NCI-H345 (cell line): ENCODE data around the gene SLC27A1.
A peak's percentile ranks its signal among the peaks of the same experiment; 100 is the strongest.
"Not testable (repeated sequence)": the region's sequence is repeated elsewhere in the genome, so short reads cannot be mapped to it uniquely, and the experiment has no call there.

ENCODE experiments used
- DNase-seq: peaks from one replicate; lab custom pipeline; 2025; lab: John Stamatoyannopoulos, UW

The SLC27A1 gene

DNA sequence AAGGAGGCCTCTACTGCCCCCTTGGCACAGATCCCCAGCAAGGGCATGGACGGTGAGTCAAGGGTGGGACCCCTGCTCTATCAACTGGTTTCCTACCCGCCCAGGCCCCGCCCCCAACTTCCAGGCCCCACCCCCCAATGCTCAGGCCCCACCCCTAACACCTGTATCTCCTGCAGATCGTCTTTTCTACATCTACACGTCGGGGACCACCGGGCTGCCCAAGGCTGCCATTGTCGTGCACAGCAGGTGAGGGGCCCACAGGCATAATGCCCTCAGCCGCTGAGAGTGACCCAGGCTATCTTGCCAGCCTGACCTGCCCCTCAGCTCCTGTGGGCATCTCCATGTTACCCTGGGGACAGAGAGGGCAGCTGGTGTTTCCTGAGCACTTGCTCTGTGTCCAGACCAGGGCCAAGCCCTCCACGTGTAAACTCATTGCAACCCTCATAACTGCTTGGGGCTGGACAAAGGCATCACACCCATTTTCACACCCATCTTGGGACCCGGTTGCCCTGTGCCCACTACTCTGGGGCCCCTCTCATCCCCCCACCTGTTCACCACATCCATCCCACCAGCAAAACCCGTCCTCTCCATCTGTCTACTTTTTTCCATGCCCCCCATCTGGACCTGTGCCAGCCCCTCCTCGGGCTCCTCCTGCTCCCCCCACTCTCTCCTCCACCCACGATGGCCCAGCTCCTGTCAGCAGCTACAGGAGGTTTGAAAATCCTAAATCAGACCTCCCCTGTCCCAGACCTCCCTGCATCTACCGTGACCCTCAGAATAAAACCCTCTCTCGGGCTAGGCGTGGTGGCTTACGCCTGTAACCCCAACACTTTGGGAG is 17.2 kb downstream of the SLC27A1 start:
- DNase-seq = no peak

DNA sequence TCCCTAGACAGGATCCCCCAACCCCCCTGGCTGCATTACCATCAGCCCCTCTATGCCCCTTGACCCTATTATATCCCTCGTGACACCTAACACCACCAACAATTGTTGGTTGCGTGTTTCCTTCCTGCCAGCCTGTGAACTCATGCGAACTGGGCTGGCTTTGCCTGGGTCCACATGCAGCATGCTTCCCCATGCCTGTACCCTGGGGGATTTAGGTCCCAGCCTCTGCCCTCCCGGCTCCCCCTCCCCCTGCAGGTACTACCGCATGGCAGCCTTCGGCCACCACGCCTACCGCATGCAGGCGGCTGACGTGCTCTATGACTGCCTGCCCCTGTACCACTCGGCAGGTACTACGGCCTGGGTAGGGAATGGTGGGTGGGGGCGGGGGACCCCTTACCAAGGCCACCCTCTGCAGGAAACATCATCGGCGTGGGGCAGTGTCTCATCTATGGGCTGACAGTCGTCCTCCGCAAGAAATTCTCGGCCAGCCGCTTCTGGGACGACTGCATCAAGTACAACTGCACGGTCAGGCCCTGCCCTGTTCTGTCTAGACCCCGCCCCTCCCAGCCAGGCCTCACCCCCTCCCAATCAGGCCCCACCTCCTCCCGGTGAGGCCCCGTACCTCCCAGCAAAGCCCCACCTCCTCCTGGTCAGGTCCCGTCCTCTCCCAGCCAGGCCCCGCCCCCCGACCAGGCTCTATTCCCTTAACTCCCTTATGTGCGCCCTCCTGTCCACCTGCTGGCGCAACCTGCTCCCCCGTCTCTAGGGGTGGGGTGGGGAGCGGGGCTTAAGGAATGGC is 18.5 kb downstream of the SLC27A1 start:
- peak; percentile 5 for DNase-seq

DNA sequence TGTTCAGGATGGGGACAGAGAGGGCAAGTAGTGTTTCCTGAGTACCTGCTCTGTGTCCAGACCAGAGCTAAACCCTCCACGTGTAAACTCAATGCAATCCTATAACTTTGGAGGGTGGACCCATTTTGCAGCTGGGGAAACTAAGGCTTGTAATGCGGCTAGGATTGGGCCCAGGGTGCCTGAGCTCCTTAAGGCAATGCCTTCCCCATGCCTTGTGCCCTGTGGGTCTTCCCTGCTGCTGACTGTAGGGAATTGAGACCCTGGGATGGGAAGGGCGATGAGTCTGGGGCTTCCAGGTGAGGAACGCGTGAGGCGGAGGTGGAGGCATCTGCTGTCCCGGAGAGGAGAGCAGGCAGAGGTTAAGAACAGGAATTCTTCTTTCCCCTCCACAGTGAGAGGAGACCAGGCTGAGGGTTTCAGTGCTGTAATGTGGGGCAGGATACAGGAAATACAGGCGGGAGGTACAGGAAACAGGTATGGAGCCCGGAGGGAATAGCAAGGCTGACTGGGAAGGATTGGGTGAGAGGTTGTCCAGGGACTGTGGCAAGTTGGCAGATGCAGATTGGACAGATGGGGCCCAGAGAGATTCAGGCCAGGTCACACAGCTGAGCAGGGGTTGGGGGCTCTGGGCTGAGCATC is 19.2 kb downstream of the SLC27A1 start:
- no peak for DNase-seq

DNA sequence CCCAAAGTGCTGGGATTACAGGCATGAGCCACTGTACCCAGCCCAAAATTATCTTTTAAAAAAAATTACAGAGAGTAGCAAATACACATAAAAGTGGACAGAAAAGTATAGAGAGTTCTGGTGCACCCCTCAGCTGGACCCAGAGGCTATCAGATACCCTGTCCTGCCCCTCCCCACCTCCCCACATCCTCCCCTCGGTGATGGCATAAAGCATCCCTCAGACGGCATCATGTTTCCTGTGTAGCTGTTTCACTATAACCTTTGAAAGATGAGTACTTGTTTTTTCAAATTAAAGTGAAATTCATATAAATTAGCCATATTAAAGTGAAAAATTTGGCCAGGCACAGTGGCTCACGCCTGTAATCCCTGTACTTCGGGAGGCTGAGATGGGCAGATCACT is 20.1 kb downstream of the SLC27A1 start:
- no peak for DNase-seq

GRCh38 chr19:17491287-17491686 is 21.0 kb downstream of the SLC27A1 start:
- no peak for DNase-seq

DNA sequence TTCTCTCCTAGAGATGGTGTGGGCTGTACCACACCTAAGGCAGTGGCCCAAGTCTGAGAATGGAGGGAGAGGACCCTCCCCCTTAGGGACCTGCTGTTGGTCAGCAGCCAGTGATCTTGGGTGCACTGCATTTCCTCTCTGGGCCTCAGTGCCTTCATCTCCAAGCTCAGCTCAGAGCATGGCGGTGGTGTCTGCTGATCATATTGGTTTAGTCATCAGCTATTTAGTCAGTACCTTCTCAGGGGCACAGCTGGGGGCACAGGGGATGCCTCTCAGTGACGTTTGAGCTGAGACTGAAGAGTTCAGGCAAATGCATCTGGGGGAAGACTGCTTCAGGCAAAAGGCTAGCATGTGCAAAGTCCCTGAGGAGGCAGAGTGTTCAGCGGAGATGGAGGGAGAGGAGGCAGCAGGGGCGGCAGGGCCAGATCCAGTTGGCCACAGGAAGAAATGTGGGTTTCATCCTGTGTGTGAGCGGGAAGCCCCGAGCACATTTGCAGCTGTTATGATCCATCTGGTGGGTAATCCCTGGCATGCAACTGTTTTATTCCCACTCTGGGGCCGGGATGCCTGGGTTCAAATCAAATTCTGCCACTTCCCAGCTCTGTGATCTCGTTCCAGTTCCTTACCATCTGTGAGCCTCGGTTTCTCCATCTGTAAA is 25.4 kb downstream of the SLC27A1 start:
- no peak for DNase-seq

DNA sequence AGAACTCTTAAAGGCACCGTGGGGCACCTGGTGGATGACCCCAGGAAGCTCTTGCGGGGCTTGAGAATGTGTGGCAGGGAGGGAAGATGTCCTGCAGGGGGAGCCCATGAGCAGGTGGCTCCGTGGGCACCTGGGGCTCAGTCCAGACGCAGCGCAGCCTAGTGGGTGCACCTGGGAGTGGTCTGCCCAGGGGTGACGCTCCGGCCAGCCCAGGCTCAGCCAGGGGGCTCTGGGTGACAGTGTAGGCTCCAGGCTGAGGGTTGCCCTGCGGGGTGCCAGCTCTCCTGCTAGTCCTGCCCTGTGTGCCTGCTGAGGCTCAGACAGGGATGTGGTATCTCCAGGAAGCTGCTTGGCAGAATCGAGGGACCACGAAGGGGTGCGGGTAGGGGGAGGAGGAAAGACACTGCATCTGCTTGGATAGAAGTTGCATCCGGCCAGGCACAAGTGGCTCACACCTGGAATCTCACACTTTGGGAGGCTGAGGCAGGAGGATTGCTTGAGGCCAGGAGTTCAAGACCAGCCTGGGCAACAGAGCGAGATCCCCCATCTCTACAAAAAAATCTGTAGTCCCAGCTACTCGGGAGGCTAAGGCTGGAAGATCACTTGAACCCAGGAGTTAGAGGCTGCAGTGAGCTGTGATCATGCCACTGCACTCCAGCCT is 26.1 kb downstream of the SLC27A1 start:
- peak; percentile 49 for DNase-seq

DNA sequence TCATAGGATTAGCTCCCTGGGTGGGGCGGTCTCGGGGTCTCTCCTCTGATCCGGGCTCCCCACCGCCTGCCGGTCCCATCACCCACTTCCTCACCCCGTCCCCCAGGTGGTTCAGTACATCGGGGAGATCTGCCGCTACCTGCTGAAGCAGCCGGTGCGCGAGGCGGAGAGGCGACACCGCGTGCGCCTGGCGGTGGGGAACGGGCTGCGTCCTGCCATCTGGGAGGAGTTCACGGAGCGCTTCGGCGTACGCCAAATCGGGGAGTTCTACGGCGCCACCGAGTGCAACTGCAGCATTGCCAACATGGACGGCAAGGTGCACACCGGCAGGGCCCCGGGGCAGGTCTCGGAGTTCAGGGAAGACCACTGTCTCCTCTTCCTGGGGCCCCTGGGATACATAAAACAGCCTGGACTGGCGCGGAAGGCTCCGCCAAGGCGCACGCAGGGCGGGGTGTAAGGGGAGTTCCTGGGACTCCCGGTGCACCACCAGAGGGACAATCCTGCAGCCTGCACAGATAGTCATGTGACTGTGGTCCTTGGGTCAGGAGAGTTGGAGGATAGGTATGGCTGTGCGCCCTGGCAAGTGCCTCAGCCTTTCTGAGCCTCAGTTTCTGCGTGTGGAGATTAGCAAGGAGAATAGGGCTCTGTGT is 26.9 kb downstream of the SLC27A1 start:
- no peak for DNase-seq

DNA sequence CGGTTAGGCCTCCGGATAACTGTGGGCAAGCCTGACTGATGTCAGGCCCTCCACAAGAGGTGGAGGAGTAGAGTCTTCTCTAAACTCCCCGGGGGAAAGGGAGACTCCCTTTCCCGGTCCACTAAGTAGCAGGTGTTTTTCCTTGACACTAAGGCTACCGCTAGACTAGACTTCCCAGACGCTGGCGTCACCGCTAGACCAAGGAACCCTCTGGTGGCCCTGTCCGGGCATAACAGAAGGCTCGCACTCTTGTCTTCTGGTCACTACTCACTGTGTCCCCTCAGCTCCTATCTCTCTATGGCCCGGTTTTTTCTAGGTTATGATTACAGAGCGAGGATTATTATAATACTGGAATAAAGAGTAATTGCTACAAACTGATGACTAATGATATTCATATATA is 28.7 kb downstream of the SLC27A1 start:
- not testable (repeated sequence) for DNase-seq

DNA sequence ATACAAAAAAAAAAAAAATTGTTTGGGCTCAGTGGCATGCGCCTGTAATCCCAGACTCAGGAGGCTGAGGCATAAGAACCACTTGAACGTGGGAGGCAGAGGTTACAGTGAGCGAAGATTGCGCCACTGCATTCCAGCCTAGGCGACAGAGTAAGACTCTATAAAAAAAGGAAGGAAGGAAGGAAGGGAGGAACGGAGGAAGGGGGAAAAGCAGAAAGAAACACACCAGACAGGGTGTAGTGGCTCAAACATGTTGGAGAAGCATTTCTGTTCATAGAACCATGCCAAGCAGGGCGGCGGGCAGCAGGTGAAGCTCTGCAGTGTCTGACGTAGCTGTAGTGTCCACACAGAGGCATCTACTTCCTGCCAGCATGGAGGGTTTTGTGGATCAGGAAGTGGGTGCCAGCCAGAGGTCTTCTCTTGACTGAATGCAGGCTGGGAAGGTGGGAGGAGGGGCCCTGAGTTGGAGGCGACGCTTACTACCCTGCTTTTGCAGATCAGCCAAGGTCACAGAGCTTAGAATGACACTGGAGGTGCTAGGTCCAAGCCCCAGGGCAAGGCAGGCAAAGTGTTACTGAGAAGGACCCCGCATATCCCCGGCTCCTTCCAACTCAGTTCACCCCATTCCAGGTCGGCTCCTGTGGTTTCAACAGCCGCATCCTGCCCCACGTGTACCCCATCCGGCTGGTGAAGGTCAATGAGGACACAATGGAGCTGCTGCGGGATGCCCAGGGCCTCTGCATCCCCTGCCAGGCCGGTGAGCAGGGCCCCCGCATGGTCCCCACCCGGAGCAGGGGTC is 29.5 kb downstream of the SLC27A1 start:
- DNase-seq = no peak

GRCh38 chr19:17500447-17501198 is 30.3 kb downstream of the SLC27A1 start:
- no peak for DNase-seq

- no peak for DNase-seq
Measured at GRCh38 chr19:17503240-17503639, 32.9 kb downstream of the SLC27A1 start.

GRCh38 chr19:17504030-17504429 is 33.7 kb downstream of the SLC27A1 start:
- no peak for DNase-seq

DNA sequence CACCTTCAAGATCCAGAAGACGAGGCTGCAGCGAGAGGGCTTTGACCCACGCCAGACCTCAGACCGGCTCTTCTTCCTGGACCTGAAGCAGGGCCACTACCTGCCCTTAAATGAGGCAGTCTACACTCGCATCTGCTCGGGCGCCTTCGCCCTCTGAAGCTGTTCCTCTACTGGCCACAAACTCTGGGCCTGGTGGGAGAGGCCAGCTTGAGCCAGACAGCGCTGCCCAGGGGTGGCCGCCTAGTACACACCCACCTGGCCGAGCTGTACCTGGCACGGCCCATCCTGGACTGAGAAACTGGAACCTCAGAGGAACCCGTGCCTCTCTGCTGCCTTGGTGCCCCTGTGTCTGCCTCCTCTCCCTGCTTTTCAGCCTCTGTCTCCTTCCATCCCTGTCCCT is 34.1 kb downstream of the SLC27A1 start:
- no peak for DNase-seq

GRCh38 chr19:17505223-17505622 is 34.9 kb downstream of the SLC27A1 start:
- no peak for DNase-seq

GRCh38 chr19:17506745-17507144 is 36.4 kb downstream of the SLC27A1 start:
- DNase-seq = no peak

GRCh38 chr19:17508558-17508933 is 38.2 kb downstream of the SLC27A1 start:
- DNase-seq = not testable (repeated sequence)

GRCh38 chr19:17510220-17510993 is 40.1 kb downstream of the SLC27A1 start:
- DNase-seq = no peak
